HCT116 (cell line): ENCODE data around the gene JAK2.

ENCODE experiments used
- CTCF ChIP-seq, 3 experiments: fragments of 200-600 bp in 1 of 3; sonication (generic) in 1 of 3; IDR thresholded peaks in 2 of 3; conservative IDR thresholded peaks in 1 of 3; 2 replicates each; pipeline ENCODE4 v1.5.1; 2012 to 2017; ENCODE audit warnings: low read depth in 2 of 3, low read length in 2 of 3, antibody characterized with exemption in 1 of 3, borderline replicate concordance in 1 of 3, control low read depth in 1 of 3, mild to moderate bottlenecking in 1 of 3, mixed read lengths in 1 of 3, mixed run types in 1 of 3, moderate library complexity in 1 of 3; ENCODE audit not compliant: insufficient read depth in 1 of 3
- SP1 ChIP-seq: IDR thresholded peaks from 2 replicates; pipeline ENCODE4 v1.6.1; 2012; ENCODE audit warnings: low read depth

DNA sequence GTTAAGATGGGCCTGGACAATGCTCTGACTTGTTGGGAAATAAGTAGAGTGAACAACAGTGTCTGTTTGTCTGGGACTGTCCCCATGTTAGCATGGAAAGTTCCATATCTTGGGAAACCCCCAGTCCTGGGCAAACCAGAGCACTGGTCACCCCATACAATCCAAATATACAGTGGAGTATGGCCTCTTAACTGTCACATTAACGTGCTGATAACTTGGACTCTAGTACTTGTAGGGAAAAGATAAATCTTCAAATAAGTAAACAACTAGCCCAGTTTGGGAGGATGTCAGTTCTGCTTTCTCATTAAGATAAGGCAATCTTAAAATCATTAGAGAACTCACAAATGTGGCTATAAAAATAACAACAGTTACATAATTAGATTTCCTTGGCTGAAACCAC lies 47.6 kb upstream of the JAK2 start:
- no peak for TF ChIP-seq CTCF (IDR thresholded peaks at IDR 0.05 in 2 of 3, conservative IDR thresholded peaks at IDR 0.05 in 1 of 3; ENCODE audit: borderline replicate concordance in 1 of 3, insufficient read depth in 1 of 3, low read depth in 2 of 3, low read length in 2 of 3)
- no peak for TF ChIP-seq SP1
